GM21529 (cell line): Measurements from ENCODE around the gene CXCL13.
"Not testable (repeated sequence)": the region's sequence is repeated elsewhere in the genome, so short reads cannot be mapped to it uniquely, and the experiment has no call there.

Source experiments
- ATAC-seq: cut with Tn5 transposase; IDR thresholded peaks from one replicate; pipeline ENCODE4 v1.9.1; 2021; ENCODE audit not compliant: unreplicated experiment

Gene CXCL13

GRCh38 chr4:77653162-77653758, 47.6 kb downstream of the CXCL13 start:
- ATAC-seq: no peak

- not testable (repeated sequence) for ATAC-seq
Observed at GRCh38 chr4:77660318-77660717, 54.7 kb downstream of the CXCL13 start.
